ENCODE results near the gene COX19. TPM values are rescaled to one million over a fixed set of nuclear protein-coding genes. Genes with fewer than 3 reads are reported as not detected.

The COX19 gene
- total and polyA plus RNA-seq, 2 donors (not counting 3 experiments of a cell fraction or from before 2014, with no cell fraction given), result 6.8 to 10.6 TPM

DNA sequence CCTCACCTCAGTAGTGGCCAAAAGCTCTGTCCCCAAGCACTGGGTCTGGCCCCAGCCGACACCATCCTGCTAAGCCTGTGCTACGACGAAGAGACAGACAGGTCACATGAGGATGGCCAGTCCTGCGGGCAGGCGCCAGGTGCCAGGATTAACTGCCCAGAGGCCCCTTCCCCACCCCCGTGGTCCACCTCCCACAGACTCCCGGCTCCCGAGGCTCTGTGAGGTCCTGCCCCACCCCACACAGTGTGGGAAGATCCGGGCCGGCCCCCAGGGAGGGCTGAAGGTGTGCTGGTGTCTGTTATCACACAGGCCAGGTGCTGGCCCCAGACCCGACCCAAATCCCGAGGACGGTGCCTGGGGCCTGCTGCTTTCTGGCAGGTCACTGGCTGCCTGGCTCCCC lies 34.9 kb upstream of the COX19 start:
- no peaks in the 10 kb centered on the region for H3K4me1 ChIP-seq (ENCODE audit: control insufficient read depth, extremely low read depth, insufficient read depth, low read length)
- H3K79me2 ChIP-seq (ENCODE audit: control insufficient read depth, insufficient read depth, low read length), result no peaks in the 10 kb centered on the region
- no TSS peak for BruUV-seq (replicated peaks)
- TF ChIP-seq MYC (IDR thresholded peaks at IDR 0.05; ENCODE audit: low read depth, low read length) (no peak), GATA2 (IDR thresholded peaks at IDR 0.05; ENCODE audit: insufficient read depth, insufficient read length, low read depth, low read length) (no peak)
- DNase-seq (ENCODE audit: low read depth, low spot score), result no peak
- H3K36me3 ChIP-seq (ENCODE audit: control insufficient read depth in 2 of 2, extremely low read depth in 1 of 2, insufficient read depth in 2 of 2, low read length in 2 of 2), result peaks cover 0 to 7% of the 10 kb centered on the region in 2 experiments
- no peaks in the 10 kb centered on the region for H3K9me1 ChIP-seq (replicated peaks; ENCODE audit: control insufficient read depth, extremely low read depth, insufficient read depth, low read length)
- no peaks in the 10 kb centered on the region for H3K27me3 ChIP-seq (ENCODE audit: control insufficient read depth in 2 of 2, insufficient read depth in 2 of 2, low read length in 2 of 2)
- ChIA-PET POLR2A (no interaction called here), CTCF (no interaction called here)
- no peak overlapping the region for H2AFZ ChIP-seq (ENCODE audit: low read depth, low read length)
- no peaks in the 10 kb centered on the region for H4K20me1 ChIP-seq (replicated peaks; ENCODE audit: control insufficient read depth, extremely low read depth, insufficient read depth, low read length)
- H3K27ac ChIP-seq (ENCODE audit: insufficient read depth, low read depth, low read length), result no peak overlapping the region
- H3K9ac ChIP-seq (replicated peaks; ENCODE audit: extremely low read depth, insufficient read depth, low read length), result no peak overlapping the region
- no peaks in the 10 kb centered on the region for H3K9me3 ChIP-seq (replicated peaks; ENCODE audit: control insufficient read depth, insufficient read depth, low read length)
- dilution Hi-C loops (cut with MboI; ENCODE audit: extremely low pct_ligation_motif_present, low sequenced_read_pairs) (no loop called here), intact Hi-C loops (cut with micrococcal nuclease) (no loop called here)
- FAIRE-seq, result no peak
- no peak overlapping the region for H3K4me3 ChIP-seq (replicated peaks in 1 of 3; ENCODE audit: insufficient read depth in 1 of 3, low read depth in 1 of 3, low read length in 3 of 3)
- H3K4me2 ChIP-seq (ENCODE audit: insufficient read depth, low read length), result no peak overlapping the region

DNA sequence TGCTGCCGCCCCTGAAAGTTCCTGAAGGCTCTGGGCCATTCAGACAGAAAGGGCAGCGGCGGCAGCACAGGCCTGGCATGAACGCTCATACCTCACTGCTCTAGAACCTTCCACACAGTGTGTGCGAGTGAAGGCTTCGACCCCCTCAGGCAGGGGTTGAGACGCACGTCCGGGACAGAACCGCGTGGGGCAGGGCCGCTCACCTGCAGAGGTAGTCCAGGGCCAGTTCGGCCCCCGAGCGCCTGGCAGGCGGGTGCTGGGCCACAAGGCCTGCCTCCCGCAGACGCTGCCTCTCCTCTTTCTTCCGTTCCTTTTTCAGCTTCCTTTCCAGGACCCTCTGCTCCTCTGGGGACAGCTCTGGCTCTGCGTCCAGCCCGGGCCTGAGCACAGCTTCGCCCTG lies 34.4 kb upstream of the COX19 start:
- TF ChIP-seq CTCF (IDR thresholded peaks at IDR 0.05; ENCODE audit: extremely low read depth in 1 of 2, insufficient read depth in 1 of 2, low read depth in 1 of 2, low read length in 2 of 2) (no peak), POLR2AphosphoS5 (IDR thresholded peaks at IDR 0.05; ENCODE audit: insufficient read depth, low read depth, low read length) (no peak), FOS (IDR thresholded peaks at IDR 0.05; ENCODE audit: borderline replicate concordance, insufficient read depth, low read length) (no peak), MYC (IDR thresholded peaks at IDR 0.05; ENCODE audit: low read depth, low read length) (no peak), POLR2A (IDR thresholded peaks at IDR 0.05; ENCODE audit: low read depth, low read length) (no peak), EZH2 (IDR thresholded peaks at IDR 0.05; ENCODE audit: borderline replicate concordance, low read depth, low read length, severe bottlenecking) (no peak), GATA2 (IDR thresholded peaks at IDR 0.05; ENCODE audit: insufficient read depth, insufficient read length, low read depth, low read length) (no peak), JUN (IDR thresholded peaks at IDR 0.05; ENCODE audit: borderline replicate concordance, insufficient read depth, insufficient read length, low read depth) (no peak)
- TF ChIP-seq, protein P1, sequence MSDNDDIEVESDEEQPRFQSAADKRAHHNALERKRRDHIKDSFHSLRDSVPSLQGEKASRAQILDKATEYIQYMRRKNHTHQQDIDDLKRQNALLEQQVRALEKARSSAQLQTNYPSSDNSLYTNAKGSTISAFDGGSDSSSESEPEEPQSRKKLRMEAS (IDR thresholded peaks at IDR 0.05; ENCODE audit: insufficient read depth, insufficient read length), result no peak
- ChIA-PET CTCF (interaction anchor here (1.1 kb wide), 1 partner anchor 16 kb away, joined by 3 read pairs; no protein-coding TSS in a partner anchor), POLR2A (no interaction called here)
- dilution Hi-C loops (cut with MboI; ENCODE audit: extremely low pct_ligation_motif_present, low sequenced_read_pairs) (no loop called here), intact Hi-C loops (cut with micrococcal nuclease) (no loop called here)
- H3K9me3 ChIP-seq (replicated peaks; ENCODE audit: control insufficient read depth, insufficient read depth, low read length), result no peaks in the 10 kb centered on the region
- BruUV-seq (replicated peaks), result no TSS peak
- FAIRE-seq, result no peak
- H3K27me3 ChIP-seq (ENCODE audit: control insufficient read depth in 2 of 2, insufficient read depth in 2 of 2, low read length in 2 of 2), result no peaks in the 10 kb centered on the region
- H3K4me3 ChIP-seq (replicated peaks in 1 of 3; ENCODE audit: insufficient read depth in 1 of 3, low read depth in 1 of 3, low read length in 3 of 3), result no peak overlapping the region
- no peak overlapping the region for H3K4me2 ChIP-seq (ENCODE audit: insufficient read depth, low read length)
- no peak overlapping the region for H2AFZ ChIP-seq (ENCODE audit: low read depth, low read length)
- H3K9me1 ChIP-seq (replicated peaks; ENCODE audit: control insufficient read depth, extremely low read depth, insufficient read depth, low read length), result no peaks in the 10 kb centered on the region
- no peak overlapping the region for H3K27ac ChIP-seq (ENCODE audit: insufficient read depth, low read depth, low read length)
- no peak for DNase-seq (ENCODE audit: low read depth, low spot score)
- no peaks in the 10 kb centered on the region for H3K79me2 ChIP-seq (ENCODE audit: control insufficient read depth, insufficient read depth, low read length)
- peaks cover 0 to 7% of the 10 kb centered on the region in 2 experiments for H3K36me3 ChIP-seq (ENCODE audit: control insufficient read depth in 2 of 2, extremely low read depth in 1 of 2, insufficient read depth in 2 of 2, low read length in 2 of 2)
- no peaks in the 10 kb centered on the region for H3K4me1 ChIP-seq (ENCODE audit: control insufficient read depth, extremely low read depth, insufficient read depth, low read length)
- H4K20me1 ChIP-seq (replicated peaks; ENCODE audit: control insufficient read depth, extremely low read depth, insufficient read depth, low read length), result no peaks in the 10 kb centered on the region
- no peak overlapping the region for H3K9ac ChIP-seq (replicated peaks; ENCODE audit: extremely low read depth, insufficient read depth, low read length)
